ENCODE measurements around the gene ZNG1F.
"Not testable (repeated sequence)": the region's sequence is repeated elsewhere in the genome, so short reads cannot be mapped to it uniquely, and the experiment has no call there.

The ZNG1F gene

GRCh38 chr9:41120696-41121095 lies 68.4 kb downstream of the ZNG1F start:
- DNase-seq, result not testable (repeated sequence)

GRCh38 chr9:41119719-41120118 lies 69.4 kb downstream of the ZNG1F start:
- DNase-seq, result not testable (repeated sequence)

- not testable (repeated sequence) for DNase-seq
Measured at GRCh38 chr9:41119311-41119710, 69.8 kb downstream of the ZNG1F start.

- DNase-seq, result not testable (repeated sequence)
Measured at GRCh38 chr9:41113348-41113747, 75.8 kb downstream of the ZNG1F start.

GRCh38 chr9:41111414-41111813 lies 77.7 kb downstream of the ZNG1F start:
- DNase-seq, result not testable (repeated sequence)

GRCh38 chr9:41110913-41111312 lies 78.2 kb downstream of the ZNG1F start:
- DNase-seq, result not testable (repeated sequence)

GRCh38 chr9:41109253-41109652 lies 79.9 kb downstream of the ZNG1F start:
- not testable (repeated sequence) for DNase-seq

- DNase-seq, result not testable (repeated sequence)
Measured at GRCh38 chr9:41108816-41109215, 80.3 kb downstream of the ZNG1F start.

GRCh38 chr9:41106472-41107116 lies 82.5 kb downstream of the ZNG1F start:
- not testable (repeated sequence) for DNase-seq

- not testable (repeated sequence) for DNase-seq
Measured at GRCh38 chr9:41105557-41106253, 83.4 kb downstream of the ZNG1F start.

- not testable (repeated sequence) for DNase-seq
Measured at GRCh38 chr9:41104542-41104941, 84.6 kb downstream of the ZNG1F start.

GRCh38 chr9:41100508-41100907 lies 88.6 kb downstream of the ZNG1F start:
- DNase-seq, result not testable (repeated sequence)

GRCh38 chr9:41098759-41099158 lies 90.4 kb downstream of the ZNG1F start:
- DNase-seq, result not testable (repeated sequence)

GRCh38 chr9:41095060-41095459 lies 94.1 kb downstream of the ZNG1F start:
- DNase-seq, result not testable (repeated sequence)

GRCh38 chr9:41094010-41094773 lies 94.9 kb downstream of the ZNG1F start:
- DNase-seq, result not testable (repeated sequence)

- not testable (repeated sequence) for DNase-seq
Measured at GRCh38 chr9:41090922-41091321, 98.2 kb downstream of the ZNG1F start.

- not testable (repeated sequence) for DNase-seq
Measured at GRCh38 chr9:41090386-41090785, 98.7 kb downstream of the ZNG1F start.

GRCh38 chr9:41088450-41089059 lies 100.6 kb downstream of the ZNG1F start:
- DNase-seq, result not testable (repeated sequence)

- not testable (repeated sequence) for DNase-seq
Measured at GRCh38 chr9:41087929-41088328, 101.2 kb downstream of the ZNG1F start.

- not testable (repeated sequence) for DNase-seq
Measured at GRCh38 chr9:41087157-41087780, 101.8 kb downstream of the ZNG1F start.

- DNase-seq, result not testable (repeated sequence)
Measured at GRCh38 chr9:41086685-41087084, 102.4 kb downstream of the ZNG1F start.

- not testable (repeated sequence) for DNase-seq
Measured at GRCh38 chr9:41086215-41086614, 102.9 kb downstream of the ZNG1F start.
